HepG2 (cell line): ENCODE data around the gene STX7. TPM values are rescaled to one million over a fixed set of nuclear protein-coding genes. Genes with fewer than 3 reads are reported as not detected.

Experiments
- ATAC-seq: fragments of 200-7000 bp; cut with Tn5 transposase; 3 replicates; pipeline ENCODE4 v1.9.1; 2020; ENCODE audit warnings: mild to moderate bottlenecking, moderate library complexity
- BruUV-seq: library from RNA; stranded (reverse); fragments of 400-500 nt; replicated peaks from 2 replicates; lab custom pipeline; 2021; lab: Mats Ljungman, UMichigan
- CTCF ChIA-PET: fragments of 300-600 bp; formaldehyde crosslinking; extraction: SDS; loops from one replicate; lab custom pipeline; 2021; ENCODE audit warnings: low total read pairs, inconsistent platforms, low intra/inter-chr PET ratio; lab: Yijun Ruan, JAX
- POLR2A ChIA-PET: fragments of 350-600 bp; sonication (Branson Sonifier 250); formaldehyde crosslinking; loops from one replicate; lab custom pipeline; 2020; ENCODE audit warnings: antibody characterized with exemption, inconsistent platforms; lab: Yijun Ruan, JAX
- DNase-seq: peaks from one replicate; pipeline ENCODE4 v3.0.0-alpha.2; 2015; ENCODE audit warnings: low spot score
- FAIRE-seq: peaks from 3 replicates; lab custom pipeline; 2011; peaks lifted over from hg19 to GRCh38; lab: Jason Lieb, UNC
- H2AFZ ChIP-seq: one replicate; pipeline ENCODE4 v1.6.1; 2011; ENCODE audit warnings: low read length, inconsistent platforms
- H3K27ac ChIP-seq: fragments of 300-600 bp; 3 replicates; pipeline ENCODE4 v1.8.0; 2011; ENCODE audit warnings: mixed run types, mild to moderate bottlenecking, mixed read lengths, low read length, inconsistent platforms; ENCODE audit not compliant: insufficient read depth; ENCODE audit errors: extremely low read length
- H3K27me3 ChIP-seq, 2 experiments: fragments of 200-600 bp in 1 of 2; 2 replicates in 1 of 2; 3 replicates in 1 of 2; pipeline versions ENCODE4 v1.6.0 to v1.8.0; 2011; ENCODE audit warnings: low read length in 2 of 2, mild to moderate bottlenecking in 2 of 2, moderate library complexity in 2 of 2, inconsistent platforms in 1 of 2; ENCODE audit not compliant: insufficient read depth in 2 of 2, control insufficient read depth in 1 of 2
- H3K36me3 ChIP-seq, 2 experiments: fragments of 200-600 bp in 1 of 2; replicated peaks in 1 of 2; 2 replicates in 1 of 2; 3 replicates in 1 of 2; pipeline versions ENCODE4 v1.5.1 to v1.8.0; 2011; ENCODE audit warnings: low read length in 2 of 2, inconsistent platforms in 1 of 2; ENCODE audit not compliant: insufficient read depth in 2 of 2, control insufficient read depth in 1 of 2
- H3K4me1 ChIP-seq: 2 replicates; pipeline ENCODE4 v1.5.1; 2012; ENCODE audit warnings: low read length, inconsistent platforms; ENCODE audit not compliant: insufficient read depth
- H3K4me2 ChIP-seq: 2 replicates; pipeline ENCODE4 v1.6.0; 2011; ENCODE audit warnings: low read depth, low read length, inconsistent platforms
- H3K4me3 ChIP-seq, 3 experiments: fragments of 200-600 bp in 1 of 3; sonication (generic), shearing (Covaris generic) in 1 of 3; replicated peaks in 1 of 3; 2 replicates each; pipeline ENCODE4 v1.5.1; 2011 to 2016; ENCODE audit warnings: low read length in 3 of 3, inconsistent platforms in 2 of 3, low read depth in 2 of 3, mild to moderate bottlenecking in 2 of 3, control low read depth in 1 of 3, mixed read lengths in 1 of 3; ENCODE audit not compliant: insufficient read depth in 1 of 3
- H3K79me2 ChIP-seq: one replicate; pipeline ENCODE4 v1.6.1; 2011; ENCODE audit warnings: low read length, inconsistent platforms; ENCODE audit not compliant: insufficient read depth
- H3K9ac ChIP-seq: 2 replicates; pipeline ENCODE4 v1.6.0; 2011; ENCODE audit warnings: mild to moderate bottlenecking, low read depth, low read length, inconsistent platforms; ENCODE audit not compliant: insufficient read depth
- H3K9me3 ChIP-seq: 2 replicates; pipeline ENCODE4 v1.5.1; 2012; ENCODE audit warnings: mild to moderate bottlenecking, low read length
- H4K20me1 ChIP-seq: 2 replicates; pipeline ENCODE4 v1.6.0; 2011; ENCODE audit warnings: inconsistent platforms, mild to moderate bottlenecking, low read length, moderate library complexity; ENCODE audit not compliant: insufficient read depth
- AHR ChIP-seq: IDR thresholded peaks from 2 replicates; pipeline ENCODE4 v1.6.1; 2018; ENCODE audit warnings: missing genetic modification reagents, missing compliant biosample characterization
- BRD4 ChIP-seq: sonication (generic); formaldehyde crosslinking; IDR thresholded peaks from 2 replicates; pipeline ENCODE4 v1.4.0; 2020; ENCODE audit warnings: missing genetic modification reagents
- FOXA1 ChIP-seq, 2 experiments: fragments of 450-650 bp in 1 of 2; sonication (generic) in 1 of 2; formaldehyde crosslinking in 1 of 2; IDR thresholded peaks; 2 replicates each; pipeline versions ENCODE4 v1.4.0 to v1.6.1; 2016 to 2020; ENCODE audit warnings: missing genetic modification reagents in 1 of 2
- FOXA3 ChIP-seq: IDR thresholded peaks from 2 replicates; pipeline ENCODE4 v1.6.1; 2016; ENCODE audit warnings: missing genetic modification reagents, missing compliant biosample characterization
- MAFF ChIP-seq: IDR thresholded peaks from 2 replicates; pipeline ENCODE4 v1.6.1; 2011; ENCODE audit warnings: low read depth, low read length, improper control_type of control experiment
- MTA3 ChIP-seq: sonication (generic); formaldehyde crosslinking; IDR thresholded peaks from 2 replicates; pipeline ENCODE4 v1.4.0; 2020; ENCODE audit warnings: missing genetic modification reagents
- NR3C1 ChIP-seq: sonication (generic); formaldehyde crosslinking; IDR thresholded peaks from 2 replicates; pipeline ENCODE4 v1.4.0; 2020; ENCODE audit warnings: missing genetic modification reagents
- SP5 ChIP-seq: IDR thresholded peaks from 2 replicates; pipeline ENCODE4 v1.6.1; 2016; ENCODE audit warnings: low read depth, borderline replicate concordance
- THAP11 ChIP-seq: IDR thresholded peaks from 2 replicates; pipeline ENCODE4 v1.6.1; 2016; ENCODE audit warnings: missing biosample characterization, missing genetic modification reagents
- ZMYM4 ChIP-seq: sonication (generic); formaldehyde crosslinking; IDR thresholded peaks from 2 replicates; pipeline ENCODE4 v1.8.1; 2023; ENCODE audit warnings: mild to moderate bottlenecking, missing genetic modification reagents
- ZNF572 ChIP-seq: sonication (generic); formaldehyde crosslinking; IDR thresholded peaks from 2 replicates; pipeline ENCODE4 v1.5.1; 2020; ENCODE audit warnings: mild to moderate bottlenecking, missing genetic modification reagents
- ZNF644 ChIP-seq: IDR thresholded peaks from 2 replicates; pipeline ENCODE4 v1.6.1; 2016; ENCODE audit warnings: low read depth
- WGBS: methylation state at CpG from one replicate; pipeline ENCODE4 v1.1.6; 2017; ENCODE audit warnings: low lambda C conversion rate; 5-methylcytosine and 5-hydroxymethylcytosine counted together
- in situ Hi-C: cut with HindIII; loops from 2 replicates; pipeline ENCODE4 v1.10.0; 2017; ENCODE audit warnings: low pct_unique_long_range_greater_than_20kb; ENCODE audit not compliant: extremely low pct_ligation_motif_present
- intact Hi-C: fragments of 100-400 bp; cut with micrococcal nuclease; formaldehyde crosslinking; loops from one replicate; pipeline ENCODE4 v1.10.0; 2022; ENCODE audit not compliant: unreplicated experiment
- polyA plus RNA-seq, 8 experiments: library from polyadenylated mRNA; depleted of rRNA in 3 of 8; stranded (reverse) in 7 of 8; unstranded in 1 of 8; fragments of >200 nt; fragmentation: Illumina TruSeq in 4 of 8; extraction: Trizol in 4 of 8; gene quantifications; 2 replicates each; pipeline versions ENCODE4 v1.2.1 to v1.2.3, GENCODE V29; 2011 to 2016; ENCODE audit warnings: low read depth in 4 of 8, missing spikeins in 1 of 8, mixed read lengths in 1 of 8; ENCODE audit not compliant: insufficient read depth in 1 of 8
- total RNA-seq, 5 experiments: library from RNA; depleted of rRNA; stranded (reverse); fragments of >200 nt; fragmentation: Illumina TruSeq; extraction: Trizol; gene quantifications; 2 replicates each; pipeline ENCODE4 v1.2.3, GENCODE V29; 2016; ENCODE audit warnings: low read depth in 1 of 5
- TF ChIP-seq, protein P1 (sequence below): sonication (generic); formaldehyde crosslinking; IDR thresholded peaks from 2 replicates; pipeline ENCODE4 v1.4.0; 2020; ENCODE audit warnings: low read depth, mild to moderate bottlenecking, missing genetic modification reagents
- TF ChIP-seq, protein P2 (sequence below): IDR thresholded peaks from 2 replicates; pipeline ENCODE4 v1.6.1; 2016; ENCODE audit warnings: low read depth

Gene STX7
- total and polyA plus RNA-seq, 2 of the 13 experiments (the other 11 are each of a cell fraction or from before 2014, with no cell fraction given): 28.0 to 34.7 TPM

DNA sequence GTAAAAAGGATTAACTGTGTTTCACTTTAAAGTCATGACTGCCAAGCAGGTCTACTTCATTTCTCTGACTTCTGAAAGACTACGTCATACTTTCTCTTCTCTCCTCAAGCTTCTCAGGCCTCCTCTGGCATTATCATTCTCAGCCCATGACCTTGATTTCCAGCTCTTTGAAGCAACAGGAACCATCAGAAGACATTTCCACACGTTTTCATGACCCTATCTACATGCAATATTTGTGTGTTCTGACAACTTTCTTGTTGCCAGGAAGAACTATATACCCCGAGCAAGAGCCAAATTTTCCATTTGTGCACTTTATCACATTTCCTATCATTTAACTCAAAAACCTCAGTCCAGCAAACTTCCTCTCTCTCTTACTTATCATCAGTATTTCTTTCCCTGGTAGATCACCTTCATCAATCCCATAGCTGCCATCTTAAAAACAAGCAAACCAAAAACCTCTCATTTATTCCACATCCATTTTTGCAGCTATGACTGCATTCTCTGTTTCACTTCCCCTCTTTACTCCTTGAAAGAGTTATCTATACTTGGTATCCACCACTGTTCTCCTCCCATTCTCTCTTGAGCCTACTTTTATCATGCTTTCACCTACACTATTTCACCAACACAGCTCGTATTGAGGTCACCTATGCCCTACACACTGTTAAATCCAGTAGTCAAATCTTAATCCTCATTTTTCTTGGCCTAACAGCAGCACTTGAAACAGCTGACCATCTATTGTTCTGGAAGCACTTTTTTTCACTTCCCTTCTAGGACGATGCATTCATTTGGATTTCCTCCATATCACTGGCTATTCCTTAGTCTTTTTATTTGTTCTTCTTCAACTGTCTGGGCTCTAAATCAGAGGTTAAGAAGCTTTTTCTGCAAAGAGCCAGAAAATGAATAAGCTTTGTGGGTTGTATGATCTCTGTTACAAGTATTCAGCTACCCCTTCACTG is 47.1 kb downstream of the STX7 start:
- ATAC-seq (no peak), FAIRE-seq (no peak)
- ChIA-PET CTCF (no interaction called here), POLR2A (no interaction called here)
- WGBS: 94% methylated on average over 5 of the region's 5 CpGs
- Histone ChIP-seq H4K20me1 (no peaks in the 10 kb centered on the region), H3K4me1 (peaks cover 11% of the 10 kb centered on the region), H3K9me3 (no peaks in the 10 kb centered on the region), H3K27ac (no peak overlapping the region), H3K36me3 (peaks cover 18 to 58% of the 10 kb centered on the region in 2 experiments), H3K4me2 (no peak overlapping the region), H3K9ac (no peak overlapping the region), H3K27me3 (no peaks in the 10 kb centered on the region), H3K4me3 (no peak overlapping the region)
- in situ Hi-C loops (no loop called here), intact Hi-C loops (no loop called here)
- TF ChIP-seq SP5 (CRISPR knock-in tag) (no peak), ZNF572 (CRISPR knock-in tag) (no peak)
- TF ChIP-seq, all 625 proteins: peak for 0
- no peak overlapping the region for H2AFZ ChIP-seq
- no peaks in the 10 kb centered on the region for H3K79me2 ChIP-seq
- DNase-seq: no peak
- BruUV-seq: no TSS peak

DNA sequence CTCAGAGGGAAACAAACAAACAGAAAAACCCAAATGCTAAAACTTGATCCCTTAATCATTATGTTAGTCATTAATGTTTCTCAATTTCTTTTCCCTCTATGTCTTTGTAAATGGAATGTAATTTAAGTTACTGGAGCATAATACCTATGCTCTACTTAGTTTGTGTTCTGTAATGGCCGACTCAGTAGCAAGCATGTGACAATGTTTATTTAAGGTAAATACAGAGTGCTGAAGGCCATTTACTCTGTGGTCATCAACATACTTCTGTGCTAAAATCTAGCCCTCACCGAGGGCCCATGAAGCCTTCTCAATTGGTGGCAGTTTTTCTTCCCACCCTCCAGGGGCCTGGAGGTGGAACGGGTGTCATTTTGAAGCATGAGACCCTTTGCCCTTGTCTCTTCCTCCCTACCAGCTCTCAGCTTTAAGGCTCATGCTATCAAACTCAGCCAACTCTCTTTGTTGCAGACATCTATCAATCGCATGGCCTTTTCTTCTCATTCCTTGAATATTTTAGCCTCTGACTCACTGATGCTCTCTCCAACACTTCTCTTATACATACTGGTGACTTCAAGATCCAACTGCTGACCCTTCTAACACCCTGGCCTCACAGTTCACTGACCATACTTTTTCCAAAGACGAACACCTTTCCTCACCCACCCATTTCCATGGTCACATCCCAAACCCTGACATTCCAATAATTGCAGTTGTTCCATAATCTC is 48.2 kb downstream of the STX7 start:
- peaks cover 16 to 56% of the 10 kb centered on the region in 2 experiments for H3K36me3 ChIP-seq
- no peak overlapping the region for H3K9ac ChIP-seq
- no peaks in the 10 kb centered on the region for H4K20me1 ChIP-seq
- ATAC-seq: peak; percentile 70
- no peak overlapping the region for H3K4me3 ChIP-seq
- no peaks in the 10 kb centered on the region for H3K79me2 ChIP-seq
- peaks cover 11% of the 10 kb centered on the region for H3K4me1 ChIP-seq
- CTCF ChIA-PET: no interaction called here
- WGBS: 81% methylated on average over 5 of the region's 5 CpGs
- TF ChIP-seq NR3C1 (no peak), THAP11 (no peak), ZNF644 (CRISPR knock-in tag) (peak; percentile 36; the same call in 1 of the 2 replicates), MAFF (no peak), FOXA3 (CRISPR knock-in tag) (peak; percentile 48), FOXA1 (IDR thresholded peaks at IDR 0.05) (peak; percentile 46; the same call in 1 of the 2 replicates), FOXA1 (CRISPR knock-in tag; IDR thresholded peaks at IDR 0.05) (0 out of 2 replicates have a peak, but pooled peaks have one; percentile 14), ZMYM4 (CRISPR knock-in tag) (0 out of 2 replicates have a peak, but pooled peaks have one; percentile 28), MTA3 (CRISPR knock-in tag) (no peak), BRD4 (CRISPR knock-in tag) (no peak), AHR (CRISPR knock-in tag) (no peak)
- TF ChIP-seq, protein P1, sequence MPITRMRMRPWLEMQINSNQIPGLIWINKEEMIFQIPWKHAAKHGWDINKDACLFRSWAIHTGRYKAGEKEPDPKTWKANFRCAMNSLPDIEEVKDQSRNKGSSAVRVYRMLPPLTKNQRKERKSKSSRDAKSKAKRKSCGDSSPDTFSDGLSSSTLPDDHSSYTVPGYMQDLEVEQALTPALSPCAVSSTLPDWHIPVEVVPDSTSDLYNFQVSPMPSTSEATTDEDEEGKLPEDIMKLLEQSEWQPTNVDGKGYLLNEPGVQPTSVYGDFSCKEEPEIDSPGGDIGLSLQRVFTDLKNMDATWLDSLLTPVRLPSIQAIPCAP: no peak
- TF ChIP-seq, protein P2, sequence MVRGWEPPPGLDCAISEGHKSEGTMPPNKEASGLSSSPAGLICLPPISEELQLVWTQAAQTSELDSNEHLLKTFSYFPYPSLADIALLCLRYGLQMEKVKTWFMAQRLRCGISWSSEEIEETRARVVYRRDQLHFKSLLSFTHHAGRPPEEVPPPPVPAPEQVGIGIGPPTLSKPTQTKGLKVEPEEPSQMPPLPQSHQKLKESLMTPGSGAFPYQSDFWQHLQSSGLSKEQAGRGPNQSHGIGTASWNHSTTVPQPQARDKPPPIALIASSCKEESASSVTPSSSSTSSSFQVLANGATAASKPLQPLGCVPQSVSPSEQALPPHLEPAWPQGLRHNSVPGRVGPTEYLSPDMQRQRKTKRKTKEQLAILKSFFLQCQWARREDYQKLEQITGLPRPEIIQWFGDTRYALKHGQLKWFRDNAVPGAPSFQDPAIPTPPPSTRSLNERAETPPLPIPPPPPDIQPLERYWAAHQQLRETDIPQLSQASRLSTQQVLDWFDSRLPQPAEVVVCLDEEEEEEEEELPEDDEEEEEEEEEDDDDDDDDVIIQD: peak; percentile 60; the same call in 1 of the 2 replicates
- POLR2A ChIA-PET: no interaction called here
- H3K27me3 ChIP-seq: no peaks in the 10 kb centered on the region
- no peaks in the 10 kb centered on the region for H3K9me3 ChIP-seq
- intact Hi-C loops: no loop called here
- no peak overlapping the region for H3K4me2 ChIP-seq
- in situ Hi-C loops: no loop called here
- peak; percentile 32 for DNase-seq
- BruUV-seq: no TSS peak
- no peak for FAIRE-seq
- H2AFZ ChIP-seq: no peak overlapping the region
- H3K27ac ChIP-seq: no peak overlapping the region
